22Rv1 (cell line): ENCODE data around the gene TOPAZ1.

ENCODE experiments used
- ZFX ChIP-seq: fragments of 450-650 bp; IDR thresholded peaks from 2 replicates; pipeline ENCODE4 v1.6.1; 2017; ENCODE audit warnings: antibody characterized with exemption, borderline replicate concordance
- TF ChIP-seq, protein P1 (sequence below): fragments of 450-650 bp; IDR thresholded peaks from 2 replicates; pipeline ENCODE4 v1.5.1; 2017; ENCODE audit warnings: mild to moderate bottlenecking

DNA sequence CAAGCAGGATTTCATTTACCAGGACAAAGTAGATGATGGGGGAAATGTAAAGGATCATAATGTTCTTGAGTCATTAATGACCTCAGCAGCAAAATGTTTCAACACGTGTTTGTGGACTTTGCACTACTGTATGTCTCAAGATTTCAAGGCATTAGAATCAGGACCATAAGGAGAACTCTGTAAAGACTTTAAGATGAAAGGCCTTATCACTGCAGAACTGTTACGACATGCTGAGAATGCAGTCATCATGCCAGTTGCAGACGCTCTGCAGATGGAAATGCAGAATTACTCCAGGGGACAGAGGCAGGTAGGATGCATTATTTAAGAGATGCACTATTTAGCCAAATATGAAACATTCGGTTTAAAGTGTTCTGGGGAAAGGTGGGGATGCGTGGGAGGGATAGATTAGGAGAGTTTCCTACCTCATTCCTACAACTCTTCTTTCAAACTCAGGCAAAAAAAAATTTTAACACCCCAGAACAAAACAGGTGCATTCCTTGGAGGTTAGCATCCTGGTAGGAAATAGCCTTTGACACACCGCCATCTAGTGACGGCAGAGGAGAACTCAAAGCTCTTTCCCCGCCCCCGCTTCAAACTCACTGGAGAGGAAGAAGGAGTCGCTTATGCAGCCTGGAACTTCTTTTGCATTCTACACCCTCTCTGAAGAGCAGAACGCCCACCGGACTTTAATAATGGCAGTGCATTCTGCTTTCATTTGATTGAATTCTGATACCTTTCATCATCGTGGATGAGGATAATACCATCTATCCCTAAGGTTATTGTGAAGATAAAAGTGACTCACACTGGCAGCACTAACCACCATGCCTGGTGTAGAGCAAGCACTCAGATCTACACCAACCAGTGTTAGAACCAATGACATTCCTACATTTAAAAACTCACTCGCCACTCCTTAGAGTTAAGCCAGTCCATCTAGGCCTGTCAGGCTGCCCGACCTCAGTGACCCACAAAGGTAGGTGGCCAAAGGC is 43.1 kb upstream of the TOPAZ1 start:
- TF ChIP-seq, protein P1, sequence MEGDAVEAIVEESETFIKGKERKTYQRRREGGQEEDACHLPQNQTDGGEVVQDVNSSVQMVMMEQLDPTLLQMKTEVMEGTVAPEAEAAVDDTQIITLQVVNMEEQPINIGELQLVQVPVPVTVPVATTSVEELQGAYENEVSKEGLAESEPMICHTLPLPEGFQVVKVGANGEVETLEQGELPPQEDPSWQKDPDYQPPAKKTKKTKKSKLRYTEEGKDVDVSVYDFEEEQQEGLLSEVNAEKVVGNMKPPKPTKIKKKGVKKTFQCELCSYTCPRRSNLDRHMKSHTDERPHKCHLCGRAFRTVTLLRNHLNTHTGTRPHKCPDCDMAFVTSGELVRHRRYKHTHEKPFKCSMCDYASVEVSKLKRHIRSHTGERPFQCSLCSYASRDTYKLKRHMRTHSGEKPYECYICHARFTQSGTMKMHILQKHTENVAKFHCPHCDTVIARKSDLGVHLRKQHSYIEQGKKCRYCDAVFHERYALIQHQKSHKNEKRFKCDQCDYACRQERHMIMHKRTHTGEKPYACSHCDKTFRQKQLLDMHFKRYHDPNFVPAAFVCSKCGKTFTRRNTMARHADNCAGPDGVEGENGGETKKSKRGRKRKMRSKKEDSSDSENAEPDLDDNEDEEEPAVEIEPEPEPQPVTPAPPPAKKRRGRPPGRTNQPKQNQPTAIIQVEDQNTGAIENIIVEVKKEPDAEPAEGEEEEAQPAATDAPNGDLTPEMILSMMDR: peak; percentile 87
- no peak for TF ChIP-seq ZFX
